Fibroblast of skin of abdomen (primary cell): ENCODE data around the gene IFRD2.
"Not testable (repeated sequence)": the region's sequence is repeated elsewhere in the genome, so short reads cannot be mapped to it uniquely, and the experiment has no call there.

Experiments used
- DNase-seq: peaks from one replicate; pipeline ENCODE4 v3.0.0-alpha.2; 2013

IFRD2 gene

GRCh38 chr3:50264964-50265485, 27.2 kb downstream of the IFRD2 start:
- no peak for DNase-seq

- peak; percentile 98 for DNase-seq
Measured at GRCh38 chr3:50264383-50264963, 27.8 kb downstream of the IFRD2 start.

GRCh38 chr3:50263478-50264382, 28.5 kb downstream of the IFRD2 start:
- DNase-seq: no peak

GRCh38 chr3:50262778-50263177, 29.5 kb downstream of the IFRD2 start:
- no peak for DNase-seq

- not testable (repeated sequence) for DNase-seq
Measured at GRCh38 chr3:50262200-50262599, 30.0 kb downstream of the IFRD2 start.

- DNase-seq: no peak
Measured at GRCh38 chr3:50261505-50261904, 30.7 kb downstream of the IFRD2 start.

GRCh38 chr3:50260942-50261441, 31.2 kb downstream of the IFRD2 start:
- DNase-seq: no peak

GRCh38 chr3:50260027-50260941, 31.9 kb downstream of the IFRD2 start:
- peak; percentile 86 for DNase-seq

GRCh38 chr3:50259432-50260026, 32.7 kb downstream of the IFRD2 start:
- DNase-seq: no peak

- no peak for DNase-seq
Measured at GRCh38 chr3:50258979-50259378, 33.2 kb downstream of the IFRD2 start.

- no peak for DNase-seq
Measured at GRCh38 chr3:50258029-50258680, 34.1 kb downstream of the IFRD2 start.

GRCh38 chr3:50256978-50257890, 35.0 kb downstream of the IFRD2 start:
- no peak for DNase-seq

- no peak for DNase-seq
Measured at GRCh38 chr3:50255251-50255615, 37.0 kb downstream of the IFRD2 start.

- no peak for DNase-seq
Measured at GRCh38 chr3:50254577-50255250, 37.5 kb downstream of the IFRD2 start.

- no peak for DNase-seq
Measured at GRCh38 chr3:50251220-50251619, 41.0 kb downstream of the IFRD2 start.

- no peak for DNase-seq
Measured at GRCh38 chr3:50250514-50250913, 41.7 kb downstream of the IFRD2 start.

- DNase-seq: no peak
Measured at GRCh38 chr3:50249457-50249856, 42.8 kb downstream of the IFRD2 start.

- no peak for DNase-seq
Measured at GRCh38 chr3:50248387-50248786, 43.8 kb downstream of the IFRD2 start.

- DNase-seq: peak; percentile 87
Measured at GRCh38 chr3:50246517-50246954, 45.7 kb downstream of the IFRD2 start.
